B cell (primary cell): ENCODE measurements around the gene LCN15. TPM values are rescaled to one million over a fixed set of nuclear protein-coding genes. Genes with fewer than 3 reads are reported as not detected.

ENCODE experiments used
- ATAC-seq: fragments of 200-7000 bp; cut with Tn5 transposase; one replicate; pipeline ENCODE4 v1.10.0; 2021; ENCODE audit warnings: low read depth, mild to moderate bottlenecking, moderate number of reproducible peaks, moderate library complexity
- CTCF ChIA-PET: fragments of 350-600 bp; sonication (Branson Sonifier 250); formaldehyde crosslinking; loops from one replicate; lab custom pipeline; 2021; ENCODE audit warnings: antibody characterized with exemption, inconsistent platforms; lab: Charles Lee
- POLR2A ChIA-PET: fragments of 350-600 bp; sonication (Branson Sonifier 250); formaldehyde crosslinking; loops from one replicate; lab custom pipeline; 2021; ENCODE audit warnings: antibody characterized with exemption; lab: Charles Lee
- DNase-seq: peaks from one replicate; pipeline ENCODE4 v3.0.0; 2013
- H2AFZ ChIP-seq: 2 replicates; pipeline ENCODE4 v1.6.1; 2012; ENCODE audit warnings: mild to moderate bottlenecking, low read depth, low read length; ENCODE audit not compliant: insufficient read depth, poor library complexity, severe bottlenecking
- H3K27ac ChIP-seq, 2 donors: 1 replicate in 1 of 2; 2 replicates in 1 of 2; pipeline ENCODE4 v1.5.1; 2012 to 2013; ENCODE audit warnings: low read length in 2 of 2, mild to moderate bottlenecking in 2 of 2, moderate library complexity in 1 of 2
- H3K27me3 ChIP-seq, 4 experiments: fragments of 200-600 bp in 1 of 4; sonication (generic) in 1 of 4; replicated peaks in 1 of 4; 1 replicate in 2 of 4; 2 replicates in 2 of 4; pipeline versions ENCODE4 v1.6.1 to v1.7.0; 2013 to 2016; ENCODE audit warnings: low read length in 3 of 4, mild to moderate bottlenecking in 2 of 4, mixed read lengths in 1 of 4, moderate library complexity in 1 of 4; ENCODE audit not compliant: insufficient read depth in 4 of 4, control insufficient read depth in 3 of 4; ENCODE audit errors: control extremely low read depth in 1 of 4
- H3K36me3 ChIP-seq, 2 experiments: replicated peaks in 1 of 2; 1 replicate in 1 of 2; 2 replicates in 1 of 2; pipeline versions ENCODE4 v1.6.1 to v1.7.1; 2013; ENCODE audit warnings: low read length in 1 of 2; ENCODE audit not compliant: insufficient read depth in 2 of 2, control insufficient read depth in 1 of 2; ENCODE audit errors: control extremely low read depth in 1 of 2, extremely low read depth in 1 of 2
- H3K4me1 ChIP-seq, 2 donors: fragments of 200-600 bp in 1 of 2; sonication (generic) in 1 of 2; 1 replicate in 1 of 2; 2 replicates in 1 of 2; pipeline versions ENCODE4 v1.5.1 to v1.6.1; 2013 to 2017; ENCODE audit warnings: low read length in 2 of 2; ENCODE audit not compliant: control insufficient read depth in 2 of 2, insufficient read depth in 2 of 2
- H3K4me2 ChIP-seq: replicated peaks from 2 replicates; pipeline ENCODE3; 2012; ENCODE audit warnings: mild to moderate bottlenecking, low read depth, low read length; ENCODE audit not compliant: poor library complexity, severe bottlenecking
- H3K4me3 ChIP-seq, 5 experiments: fragments of 200-600 bp in 1 of 5; sonication (generic) in 1 of 5; 1 replicate in 3 of 5; 2 replicates in 2 of 5; pipeline versions ENCODE4 v1.5.1 to v1.7.0; 2011 to 2016; ENCODE audit warnings: low read length in 4 of 5, mild to moderate bottlenecking in 4 of 5, low read depth in 2 of 5, control low read depth in 1 of 5, moderate library complexity in 1 of 5; ENCODE audit not compliant: insufficient read depth in 1 of 5; ENCODE audit errors: control extremely low read depth in 1 of 5, extremely low read depth in 1 of 5
- H3K79me2 ChIP-seq: fragments of 200-600 bp; sonication (generic); one replicate; pipeline ENCODE4 v1.6.0; 2016; ENCODE audit warnings: low read length; ENCODE audit not compliant: control insufficient read depth, insufficient read depth
- H3K9ac ChIP-seq: fragments of 200-600 bp; sonication (generic); 2 replicates; pipeline ENCODE4 v1.6.1; 2017; ENCODE audit warnings: mild to moderate bottlenecking, low read length, moderate library complexity
- H3K9me3 ChIP-seq, 3 donors: one replicate each; pipeline versions ENCODE4 v1.6.1 to v1.7.1; 2013; ENCODE audit warnings: low read length in 2 of 3; ENCODE audit not compliant: control insufficient read depth in 2 of 3, insufficient read depth in 1 of 3; ENCODE audit errors: control extremely low read depth in 1 of 3
- H4K20me1 ChIP-seq: 2 replicates; pipeline ENCODE4 v1.6.0; 2012; ENCODE audit warnings: mild to moderate bottlenecking, low read length; ENCODE audit not compliant: insufficient read depth, control insufficient read depth, poor library complexity, severe bottlenecking
- H3K27ac Mint-ChIP-seq: one replicate; pipeline ENCODE4 v1.8.0; 2021; ENCODE audit warnings: mixed read lengths
- H3K27me3 Mint-ChIP-seq: one replicate; pipeline ENCODE4 v1.8.0; 2021; ENCODE audit warnings: mixed read lengths
- H3K4me1 Mint-ChIP-seq: one replicate; pipeline ENCODE4 v1.8.0; 2021; ENCODE audit warnings: mixed read lengths
- H3K4me3 Mint-ChIP-seq: one replicate; pipeline ENCODE4 v1.8.0; 2021; ENCODE audit warnings: mixed read lengths
- H3K9me3 Mint-ChIP-seq: one replicate; pipeline ENCODE4 v1.8.0; 2022; ENCODE audit warnings: mixed read lengths; ENCODE audit not compliant: insufficient read depth
- EZH2 ChIP-seq: IDR thresholded peaks from 2 replicates; pipeline ENCODE4 v1.6.1; 2012; ENCODE audit warnings: borderline replicate concordance, low read depth, mild to moderate bottlenecking, moderate library complexity, low read length; ENCODE audit not compliant: insufficient read depth, poor library complexity, severe bottlenecking
- WGBS: methylation state at CpG from one replicate; pipeline ENCODE4 v1.1.5; 2013; ENCODE audit warnings: missing lambda C conversion rate; ENCODE audit not compliant: insufficient coverage; 5-methylcytosine and 5-hydroxymethylcytosine counted together
- intact Hi-C: fragments of 100-400 bp; cut with micrococcal nuclease; formaldehyde crosslinking; loops from one replicate; pipeline ENCODE4 v1.10.0; 2022
- polyA plus RNA-seq: library from polyadenylated mRNA; depleted of rRNA; stranded (reverse); fragments of >200 nt; gene quantifications from 2 replicates; pipeline ENCODE4 v1.2.3, GENCODE V29; 2012
- total RNA-seq, 2 donors: library from RNA; stranded (reverse); fragments of 120-200 nt in 1 of 2; gene quantifications; 1 replicate in 1 of 2; 2 replicates in 1 of 2; pipeline versions ENCODE4 v1.2.3 to v1.2.4, GENCODE V29; 2013 to 2022
- TF ChIP-seq, protein P1 (sequence below): fragments of 200-600 bp; IDR thresholded peaks from one replicate; pipeline ENCODE4 v1.8.0; 2022; ENCODE audit warnings: antibody characterized with exemption, mild to moderate bottlenecking

The LCN15 gene
- total and polyA plus RNA-seq, 2 donors (not counting 1 experiment from before 2014, with no cell fraction given) = not detected

- CTCF ChIA-PET = interaction anchor here (2.0 kb wide), 1 partner anchor 10 kb away, joined by 8 read pairs; no protein-coding TSS in a partner anchor
- POLR2A ChIA-PET = interaction anchor here (0.5 to 2.7 kb wide), 5 partner anchors 10 to 368 kb away, joined by 3 to 11 read pairs (median 5); no protein-coding TSS in a partner anchor
- Mint-ChIP-seq H3K27me3 (peaks cover 14% of the 10 kb centered on the region), H3K4me1 (peaks cover 30% of the 10 kb centered on the region), H3K4me3 (no peak overlapping the region), H3K27ac (peak overlapping the region; percentile 53), H3K9me3 (no peaks in the 10 kb centered on the region)
- no peaks in the 10 kb centered on the region for H3K9me3 ChIP-seq
- DNase-seq (no peak), ATAC-seq (no peak)
- H3K4me2 ChIP-seq = peak overlapping the region; percentile 65
- TF ChIP-seq EZH2 = no peak
- TF ChIP-seq, protein P1, sequence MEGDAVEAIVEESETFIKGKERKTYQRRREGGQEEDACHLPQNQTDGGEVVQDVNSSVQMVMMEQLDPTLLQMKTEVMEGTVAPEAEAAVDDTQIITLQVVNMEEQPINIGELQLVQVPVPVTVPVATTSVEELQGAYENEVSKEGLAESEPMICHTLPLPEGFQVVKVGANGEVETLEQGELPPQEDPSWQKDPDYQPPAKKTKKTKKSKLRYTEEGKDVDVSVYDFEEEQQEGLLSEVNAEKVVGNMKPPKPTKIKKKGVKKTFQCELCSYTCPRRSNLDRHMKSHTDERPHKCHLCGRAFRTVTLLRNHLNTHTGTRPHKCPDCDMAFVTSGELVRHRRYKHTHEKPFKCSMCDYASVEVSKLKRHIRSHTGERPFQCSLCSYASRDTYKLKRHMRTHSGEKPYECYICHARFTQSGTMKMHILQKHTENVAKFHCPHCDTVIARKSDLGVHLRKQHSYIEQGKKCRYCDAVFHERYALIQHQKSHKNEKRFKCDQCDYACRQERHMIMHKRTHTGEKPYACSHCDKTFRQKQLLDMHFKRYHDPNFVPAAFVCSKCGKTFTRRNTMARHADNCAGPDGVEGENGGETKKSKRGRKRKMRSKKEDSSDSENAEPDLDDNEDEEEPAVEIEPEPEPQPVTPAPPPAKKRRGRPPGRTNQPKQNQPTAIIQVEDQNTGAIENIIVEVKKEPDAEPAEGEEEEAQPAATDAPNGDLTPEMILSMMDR = no peak
- intact Hi-C loops = loop anchor here (10.0 kb wide), 1 partner anchor 54 kb away; the partner anchor contains the start of gene EGFL7
- H3K27me3 ChIP-seq = peaks cover 0 to 11% (median under 1%) of the 10 kb centered on the region in 4 experiments
- peaks cover 0 to 21% of the 10 kb centered on the region in 2 experiments for H3K36me3 ChIP-seq
- WGBS = 69% methylated on average over 19 of the region's 20 CpGs
- H3K79me2 ChIP-seq = peaks cover 6% of the 10 kb centered on the region
- peaks cover 24 to 44% of the 10 kb centered on the region in 2 donors for H3K4me1 ChIP-seq
- no peak overlapping the region for H3K9ac ChIP-seq
- H3K27ac ChIP-seq = no peak overlapping the region
- peaks cover 34% of the 10 kb centered on the region for H4K20me1 ChIP-seq
- no peak overlapping the region for H3K4me3 ChIP-seq
- no peak overlapping the region for H2AFZ ChIP-seq
Observed at GRCh38 chr9:136718345-136719194, 45.7 kb downstream of the LCN15 start.
